A549 (cell line): ENCODE measurements around the gene TMC7. TPM values are rescaled to one million over a fixed set of nuclear protein-coding genes. Genes with fewer than 3 reads are reported as not detected.

Experiments used
- ATAC-seq, 2 experiments: fragments of 200-7000 bp in 1 of 2; fragments of >200 bp in 1 of 2; cut with Nextera tagmentation in 1 of 2; cut with Tn5 transposase in 1 of 2; 3 replicates each; pipeline versions ENCODE4 v1.8.0 to v1.9.1; 2018 to 2020; ENCODE audit warnings: mild to moderate bottlenecking in 1 of 2, moderate library complexity in 1 of 2
- CTCF ChIA-PET: fragments of 300-600 bp; sonication (Branson Sonifier 250); formaldehyde crosslinking; extraction: SDS; loops from one replicate; lab custom pipeline; 2021; ENCODE audit warnings: antibody characterized with exemption, inconsistent platforms; lab: Yijun Ruan, JAX
- POLR2A ChIA-PET: fragments of 350-600 bp; formaldehyde crosslinking; extraction: SDS; loops from one replicate; lab custom pipeline; 2021; ENCODE audit warnings: antibody characterized with exemption, inconsistent platforms; lab: Yijun Ruan, JAX
- DNase-seq, 2 experiments: peaks; one replicate each; pipeline versions ENCODE4 v3.0.0 to v3.0.0-alpha.2; 2011 to 2016; ENCODE audit warnings: low read depth in 1 of 2, low spot score in 1 of 2
- FAIRE-seq: peaks from 2 replicates; lab custom pipeline; 2011; peaks lifted over from hg19 to GRCh38; lab: Jason Lieb, UNC
- H3K27ac ChIP-seq, 2 experiments: fragments of >200 bp; sonication (Bioruptor Twin); formaldehyde crosslinking; 3 replicates each; pipeline ENCODE4 v1.5.1; 2016 to 2017
- H3K4me1 ChIP-seq: fragments of >200 bp; sonication (Bioruptor Twin); formaldehyde crosslinking; 3 replicates; pipeline ENCODE4 v1.6.1; 2016
- H3K4me2 ChIP-seq: fragments of >200 bp; sonication (Bioruptor Twin); formaldehyde crosslinking; 3 replicates; pipeline ENCODE4 v1.6.1; 2016
- H3K4me3 ChIP-seq: fragments of >200 bp; sonication (Bioruptor Twin); formaldehyde crosslinking; 3 replicates; pipeline ENCODE4 v1.5.1; 2016
- H3K9me3 ChIP-seq: fragments of >200 bp; sonication (Bioruptor Twin); formaldehyde crosslinking; 3 replicates; pipeline ENCODE4 v1.6.1; 2016
- CEBPB ChIP-seq, 2 experiments: fragments of >200 bp in 1 of 2; sonication (Bioruptor Twin) in 1 of 2; formaldehyde crosslinking in 1 of 2; IDR thresholded peaks; 2 replicates each; pipeline ENCODE4 v1.6.1; 2012 to 2016
- CHD4 ChIP-seq: fragments of 200-600 bp; sonication (generic); IDR thresholded peaks from 2 replicates; pipeline ENCODE4 v1.6.1; 2016; ENCODE audit warnings: antibody characterized with exemption, mild to moderate bottlenecking, borderline replicate concordance
- EP300 ChIP-seq, 2 experiments: fragments of >200 bp; sonication (Bioruptor Twin); formaldehyde crosslinking; IDR thresholded peaks; 2 replicates in 1 of 2; 3 replicates in 1 of 2; pipeline ENCODE4 v1.6.1; 2016 to 2017
- ESRRA ChIP-seq: fragments of 150-350 bp; IDR thresholded peaks from 2 replicates; pipeline ENCODE4 v1.6.1; 2014; ENCODE audit warnings: mild to moderate bottlenecking, low read length, borderline replicate concordance
- FOSB ChIP-seq: fragments of 250-450 bp; sonication (Bioruptor Pico); IDR thresholded peaks from 2 replicates; pipeline ENCODE4 v1.5.0; 2020; ENCODE audit warnings: mild to moderate bottlenecking, moderate library complexity
- FOSL2 ChIP-seq, 2 experiments: fragments of 450-650 bp in 1 of 2; fragments of >200 bp in 1 of 2; sonication (Bioruptor Twin) in 1 of 2; formaldehyde crosslinking; IDR thresholded peaks; 2 replicates each; pipeline versions ENCODE4 v1.5.0 to v1.6.1; 2016 to 2020; ENCODE audit warnings: mild to moderate bottlenecking in 1 of 2, moderate library complexity in 1 of 2
- FOXS1 ChIP-seq: fragments of 250-450 bp; sonication (Bioruptor Pico); IDR thresholded peaks from 2 replicates; pipeline ENCODE4 v1.5.0; 2020; ENCODE audit warnings: mild to moderate bottlenecking, moderate library complexity
- HOXA7 ChIP-seq: fragments of 250-450 bp; sonication (Bioruptor Pico); IDR thresholded peaks from 2 replicates; pipeline ENCODE4 v1.5.0; 2020; ENCODE audit warnings: mild to moderate bottlenecking, moderate library complexity
- KDM5A ChIP-seq: fragments of 200-600 bp; sonication (generic); IDR thresholded peaks from 2 replicates; pipeline ENCODE4 v1.6.1; 2016; ENCODE audit warnings: antibody characterized with exemption, mild to moderate bottlenecking
- MAX ChIP-seq: IDR thresholded peaks from 2 replicates; pipeline ENCODE4 v1.6.1; 2012
- NR3C1 ChIP-seq: fragments of >200 bp; sonication (Bioruptor Twin); formaldehyde crosslinking; IDR thresholded peaks from 3 replicates; pipeline ENCODE4 v1.6.1; 2017
- RAD21 ChIP-seq, 2 experiments: fragments of >200 bp in 1 of 2; sonication (Bioruptor Twin) in 1 of 2; formaldehyde crosslinking in 1 of 2; IDR thresholded peaks in 1 of 2; conservative IDR thresholded peaks in 1 of 2; 2 replicates in 1 of 2; 3 replicates in 1 of 2; pipeline ENCODE4 v1.6.1; 2012 to 2018; ENCODE audit warnings: inconsistent platforms in 1 of 2
- RFX5 ChIP-seq: fragments of 450-650 bp; IDR thresholded peaks from 2 replicates; pipeline ENCODE4 v1.7.1; 2014; ENCODE audit warnings: antibody characterized with exemption, mild to moderate bottlenecking, moderate library complexity
- SMC3 ChIP-seq: fragments of >200 bp; sonication (Bioruptor Twin); formaldehyde crosslinking; IDR thresholded peaks from 3 replicates; pipeline ENCODE4 v1.6.1; 2018; ENCODE audit warnings: inconsistent platforms
- TFCP2L1 ChIP-seq: fragments of 250-450 bp; sonication (Bioruptor Pico); IDR thresholded peaks from 2 replicates; pipeline ENCODE4 v1.5.0; 2021; ENCODE audit warnings: mild to moderate bottlenecking
- TP53 ChIP-seq: fragments of 250-450 bp; sonication (Bioruptor Pico); IDR thresholded peaks from 2 replicates; pipeline ENCODE4 v1.5.0; 2021; ENCODE audit warnings: mild to moderate bottlenecking, moderate library complexity
- ZC3H11A ChIP-seq: fragments of 450-650 bp; IDR thresholded peaks from 2 replicates; pipeline ENCODE4 v1.6.1; 2014; ENCODE audit warnings: antibody characterized with exemption, mild to moderate bottlenecking
- WGBS: methylation state at CpG from one replicate; pipeline ENCODE4 v1.1.6; 2017; ENCODE audit errors: missing lambda C conversion rate; 5-methylcytosine and 5-hydroxymethylcytosine counted together
- polyA plus RNA-seq, 4 experiments: library from polyadenylated mRNA; depleted of rRNA in 3 of 4; stranded (reverse); fragments of >200 nt; fragmentation: RNase III in 1 of 4; extraction: RNeasy Plus Mini Kit Qiagen cat#74134 plus additional on column Dnase treatment in 1 of 4; gene quantifications; 2 replicates in 3 of 4; 3 replicates in 1 of 4; pipeline ENCODE4 v1.2.3, GENCODE V29; 2011 to 2017
- TF ChIP-seq, protein P1 (sequence below): IDR thresholded peaks from 2 replicates; pipeline ENCODE4 v1.6.1; 2012

The TMC7 gene
- polyA plus RNA-seq, 2 of the 4 experiments (the other 2 are of a cell fraction): 7.0 to 9.4 TPM

GRCh38 chr16:18936727-18937340, 46.9 kb upstream of the TMC7 start:
- Histone ChIP-seq H3K4me3 (no peak overlapping the region), H3K4me1 (peaks cover 18% of the 10 kb centered on the region), H3K27ac (no peak overlapping the region), H3K9me3 (no peaks in the 10 kb centered on the region), H3K4me2 (no peak overlapping the region)
- CTCF ChIA-PET: interaction anchor here (0.6 to 2.4 kb wide), 3 partner anchors 9 to 438 kb away, joined by 3 to 10 read pairs (median 5); no protein-coding TSS in a partner anchor
- FAIRE-seq: no peak
- POLR2A ChIA-PET: interaction anchor here (0.9 to 1.5 kb wide), 2 partner anchors 11 to 135 kb away, joined by 3 to 4 read pairs; partner anchors contain the start of genes ARL6IP1 and SMG1
- WGBS: 73% methylated on average over 7 of the region's 7 CpGs
- no peak for TF ChIP-seq MAX
- TF ChIP-seq NR3C1: no peak
- TF ChIP-seq, protein P1, sequence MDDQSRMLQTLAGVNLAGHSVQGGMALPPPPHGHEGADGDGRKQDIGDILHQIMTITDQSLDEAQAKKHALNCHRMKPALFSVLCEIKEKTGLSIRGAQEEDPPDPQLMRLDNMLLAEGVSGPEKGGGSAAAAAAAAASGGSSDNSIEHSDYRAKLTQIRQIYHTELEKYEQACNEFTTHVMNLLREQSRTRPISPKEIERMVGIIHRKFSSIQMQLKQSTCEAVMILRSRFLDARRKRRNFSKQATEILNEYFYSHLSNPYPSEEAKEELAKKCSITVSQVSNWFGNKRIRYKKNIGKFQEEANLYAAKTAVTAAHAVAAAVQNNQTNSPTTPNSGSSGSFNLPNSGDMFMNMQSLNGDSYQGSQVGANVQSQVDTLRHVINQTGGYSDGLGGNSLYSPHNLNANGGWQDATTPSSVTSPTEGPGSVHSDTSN: no peak
- no peak for TF ChIP-seq TP53 (CRISPR knock-in tag)
- no peak for TF ChIP-seq EP300 (IDR thresholded peaks at IDR 0.05)
- TF ChIP-seq TFCP2L1 (CRISPR knock-in tag): no peak
- DNase-seq: no peak
- ATAC-seq: peak in 1 of 2 experiments; percentile 19; a peak in 1 of 6 replicates

DNA sequence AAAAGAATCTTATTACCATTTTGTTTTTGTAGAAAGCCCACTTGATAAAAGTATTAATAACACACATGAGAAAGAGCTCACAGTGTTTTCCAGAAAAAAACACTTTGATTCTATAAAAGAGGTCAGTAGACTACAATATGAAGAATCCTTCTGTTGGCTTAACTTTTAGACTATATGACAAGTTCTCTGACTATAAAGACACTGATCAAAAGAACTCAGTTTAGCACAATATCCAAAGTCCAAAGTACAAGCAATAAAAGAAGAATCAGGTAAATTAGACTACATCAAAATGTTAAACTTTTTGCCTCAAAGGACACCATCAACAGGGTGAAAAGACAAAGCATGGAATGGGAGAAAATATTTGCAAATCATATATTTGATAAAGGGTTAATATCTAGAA, 46.3 kb upstream of the TMC7 start:
- TF ChIP-seq FOSL2 (IDR thresholded peaks at IDR 0.05) (no peak), FOSL2 (CRISPR knock-in tag; IDR thresholded peaks at IDR 0.05) (no peak), CHD4 (no peak), KDM5A (no peak)
- TF ChIP-seq, protein P1: no peak
- DNase-seq: no peak
- no peak for ATAC-seq
- ChIA-PET POLR2A (interaction anchor here (0.9 to 1.5 kb wide), 2 partner anchors 12 to 136 kb away, joined by 3 to 4 read pairs; partner anchors contain the start of genes ARL6IP1 and SMG1), CTCF (interaction anchor here (1.6 to 2.4 kb wide), 2 partner anchors 9 to 30 kb away, joined by 5 to 10 read pairs; no protein-coding TSS in a partner anchor)
- FAIRE-seq: no peak
- Histone ChIP-seq H3K4me2 (no peak overlapping the region), H3K27ac (no peak overlapping the region), H3K4me3 (no peak overlapping the region), H3K4me1 (peaks cover 13% of the 10 kb centered on the region), H3K9me3 (no peaks in the 10 kb centered on the region)

GRCh38 chr16:18938986-18939385, 44.7 kb upstream of the TMC7 start:
- Histone ChIP-seq H3K9me3 (no peaks in the 10 kb centered on the region), H3K4me1 (0 out of 3 replicates have a peak, but pooled peaks cover 2% of the 10 kb centered on the region), H3K27ac (no peak overlapping the region), H3K4me2 (no peak overlapping the region), H3K4me3 (no peak overlapping the region)
- FAIRE-seq: no peak
- no peak for ATAC-seq
- DNase-seq: no peak
- POLR2A ChIA-PET: no interaction called here
- 82% methylated on average over 9 of the region's 9 CpGs for WGBS
- TF ChIP-seq CEBPB (IDR thresholded peaks at IDR 0.05): no peak
- no peak for TF ChIP-seq HOXA7
- TF ChIP-seq ZC3H11A: no peak
- TF ChIP-seq RFX5: no peak
- TF ChIP-seq RAD21 (conservative IDR thresholded peaks at IDR 0.05 in 1 of 2, IDR thresholded peaks at IDR 0.05 in 1 of 2): no peak
- TF ChIP-seq, protein P1: no peak
- no peak for TF ChIP-seq TP53 (CRISPR knock-in tag)
- no peak for TF ChIP-seq FOSB (CRISPR knock-in tag)
- TF ChIP-seq ESRRA: no peak
- TF ChIP-seq SMC3: no peak
- TF ChIP-seq FOXS1 (CRISPR knock-in tag): no peak
- CTCF ChIA-PET: interaction anchor here (1.1 to 2.4 kb wide), 2 partner anchors 29 to 44 kb away, joined by 3 to 5 read pairs; no protein-coding TSS in a partner anchor
